ENCODE data around the gene CPA2. TPM values are rescaled to one million over a fixed set of nuclear protein-coding genes. Genes with fewer than 3 reads are reported as not detected.
A peak's percentile ranks its signal among the peaks of the same experiment; 100 is the strongest.

CPA2 gene
- total and polyA plus RNA-seq, 11 donors: 0.17 to 1.1 (median 0.79) TPM; not detected in 6

DNA sequence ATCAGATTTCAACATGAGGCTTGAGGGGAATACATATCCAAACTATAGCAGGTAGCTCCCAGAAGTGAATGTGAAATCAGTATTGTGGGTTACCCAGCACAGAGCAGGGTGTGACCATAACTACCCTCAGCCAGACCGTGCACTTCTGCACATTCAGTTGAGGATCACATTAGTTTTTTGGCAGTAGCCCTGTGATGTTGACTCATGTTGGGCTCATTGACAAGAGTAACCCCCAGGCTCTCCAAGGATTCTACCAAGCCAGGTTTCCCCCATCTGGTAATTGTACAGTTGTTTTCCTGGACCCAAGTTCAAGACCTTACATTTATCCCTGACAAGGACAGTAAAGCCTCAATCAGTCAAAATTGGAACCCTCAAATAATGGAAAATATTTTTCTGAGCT, 14.6 kb downstream of the CPA2 start:
- no peak for TF ChIP-seq POLR2A (IDR thresholded peaks at IDR 0.05)
- TF ChIP-seq, protein P1, sequence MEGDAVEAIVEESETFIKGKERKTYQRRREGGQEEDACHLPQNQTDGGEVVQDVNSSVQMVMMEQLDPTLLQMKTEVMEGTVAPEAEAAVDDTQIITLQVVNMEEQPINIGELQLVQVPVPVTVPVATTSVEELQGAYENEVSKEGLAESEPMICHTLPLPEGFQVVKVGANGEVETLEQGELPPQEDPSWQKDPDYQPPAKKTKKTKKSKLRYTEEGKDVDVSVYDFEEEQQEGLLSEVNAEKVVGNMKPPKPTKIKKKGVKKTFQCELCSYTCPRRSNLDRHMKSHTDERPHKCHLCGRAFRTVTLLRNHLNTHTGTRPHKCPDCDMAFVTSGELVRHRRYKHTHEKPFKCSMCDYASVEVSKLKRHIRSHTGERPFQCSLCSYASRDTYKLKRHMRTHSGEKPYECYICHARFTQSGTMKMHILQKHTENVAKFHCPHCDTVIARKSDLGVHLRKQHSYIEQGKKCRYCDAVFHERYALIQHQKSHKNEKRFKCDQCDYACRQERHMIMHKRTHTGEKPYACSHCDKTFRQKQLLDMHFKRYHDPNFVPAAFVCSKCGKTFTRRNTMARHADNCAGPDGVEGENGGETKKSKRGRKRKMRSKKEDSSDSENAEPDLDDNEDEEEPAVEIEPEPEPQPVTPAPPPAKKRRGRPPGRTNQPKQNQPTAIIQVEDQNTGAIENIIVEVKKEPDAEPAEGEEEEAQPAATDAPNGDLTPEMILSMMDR (IDR thresholded peaks at IDR 0.05): no peak
- no peaks in the 10 kb centered on the region for H3K36me3 ChIP-seq
- no peaks in the 10 kb centered on the region for H3K27me3 ChIP-seq
- ATAC-seq (peak in 2 of 4 donors; percentile 36 to 51), DNase-seq (no peak)
- no peak overlapping the region for H3K4me3 ChIP-seq
- no peaks in the 10 kb centered on the region for H3K9me3 ChIP-seq
- whole genome bisulfite sequencing, 4 donors: 67 to 87% (median 85%) methylated on average over 1 of the region's 1 CpG
- intact Hi-C loops (cut with DNase I): no loop called here
- H3K27ac ChIP-seq: no peak overlapping the region
- peaks cover 0 to 12% (median 0%) of the 10 kb centered on the region in 12 donors for H3K4me1 ChIP-seq

DNA sequence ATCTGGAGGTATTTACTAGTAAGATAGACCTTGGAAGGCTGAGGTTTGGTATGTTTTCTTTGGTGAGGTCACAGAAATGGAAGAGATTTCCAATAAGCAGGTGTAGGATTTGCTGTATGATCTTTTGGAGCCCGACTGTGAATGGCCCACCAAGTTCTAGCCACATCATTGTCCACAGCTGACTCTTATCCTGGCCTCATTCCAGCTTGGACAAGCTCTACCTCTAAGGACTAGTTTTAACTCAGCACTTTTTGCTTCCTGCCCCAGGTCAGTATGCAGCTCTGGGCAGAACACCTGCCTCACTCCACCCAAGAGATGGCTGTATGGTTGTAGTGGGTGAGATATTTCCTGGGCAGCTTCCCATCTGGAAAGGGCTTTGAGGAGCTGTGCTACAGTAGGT, 20.2 kb downstream of the CPA2 start:
- ATAC-seq (no peak), DNase-seq (no peak)
- H3K27ac ChIP-seq: no peak overlapping the region
- no peaks in the 10 kb centered on the region for H3K9me3 ChIP-seq
- H3K4me1 ChIP-seq: no peaks in the 10 kb centered on the region
- no peaks in the 10 kb centered on the region for H3K36me3 ChIP-seq
- WGBS, 4 donors: 67 to 94% (median 81%) methylated on average over 1 of the region's 1 CpG
- no peak overlapping the region for H3K4me3 ChIP-seq
- no peak for TF ChIP-seq POLR2A (IDR thresholded peaks at IDR 0.05)
- H3K27me3 ChIP-seq: no peaks in the 10 kb centered on the region
- intact Hi-C loops (cut with DNase I): no loop called here

DNA sequence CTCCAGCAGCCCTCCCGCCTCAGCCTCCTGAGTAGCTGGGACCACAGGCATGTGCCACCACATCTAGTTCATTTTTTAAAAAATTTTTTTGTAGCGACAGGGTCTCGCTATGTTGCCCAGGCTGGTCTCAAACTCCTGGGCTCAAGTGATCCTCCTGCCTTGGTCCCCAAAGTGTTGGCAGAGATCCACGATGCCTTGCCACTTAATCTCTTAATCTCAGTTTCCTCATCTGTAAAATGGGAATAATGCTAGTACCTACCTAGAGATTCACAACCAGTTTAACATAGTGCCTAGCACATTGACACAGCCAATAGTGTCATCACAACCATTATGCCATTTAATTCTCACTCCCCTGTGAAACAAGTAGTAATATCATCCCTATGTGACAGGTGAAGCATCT, 21.5 kb downstream of the CPA2 start:
- Histone ChIP-seq H3K27me3 (no peaks in the 10 kb centered on the region), H3K36me3 (no peaks in the 10 kb centered on the region), H3K27ac (no peak overlapping the region), H3K4me1 (peaks cover 0 to 7% (median 0%) of the 10 kb centered on the region in 12 donors), H3K9me3 (no peaks in the 10 kb centered on the region), H3K4me3 (no peak overlapping the region)
- TF ChIP-seq, protein P1 (IDR thresholded peaks at IDR 0.05): no peak
- no peak for TF ChIP-seq POLR2A (IDR thresholded peaks at IDR 0.05)
- no peak for DNase-seq
- WGBS, 4 donors: 81 to 94% (median 92%) methylated on average over 4 of the region's 4 CpGs
- intact Hi-C loops (cut with DNase I): no loop called here
- no peak for ATAC-seq

DNA sequence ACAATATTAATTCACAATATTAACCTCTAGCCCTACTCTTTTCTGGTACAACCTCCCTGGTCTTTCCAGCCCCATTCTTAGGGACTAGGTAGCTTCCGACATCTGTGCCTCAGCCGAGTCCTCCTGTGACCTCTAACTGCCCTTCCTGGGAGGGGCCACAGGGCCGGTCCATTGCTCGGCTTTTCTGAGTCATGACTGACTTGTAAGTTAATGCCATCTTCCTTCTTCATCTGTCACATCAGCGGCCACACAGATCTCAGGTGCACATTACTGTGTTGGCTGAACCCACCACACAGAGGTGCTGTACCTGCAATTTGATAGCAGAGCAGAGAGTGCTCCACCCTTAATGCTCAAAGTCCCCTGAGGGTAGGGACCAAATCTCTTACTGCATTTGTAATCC, 22.2 kb downstream of the CPA2 start:
- TF ChIP-seq, protein P1 (IDR thresholded peaks at IDR 0.05): no peak
- no peak for TF ChIP-seq POLR2A (IDR thresholded peaks at IDR 0.05)
- WGBS, 4 donors: 66 to 78% (median 68%) methylated on average over 5 of the region's 5 CpGs
- DNase-seq (no peak), ATAC-seq (no peak)
- peaks cover 0 to 8% (median 0%) of the 10 kb centered on the region in 12 donors for H3K4me1 ChIP-seq
- no peaks in the 10 kb centered on the region for H3K27me3 ChIP-seq
- H3K4me3 ChIP-seq: no peak overlapping the region
- intact Hi-C loops (cut with DNase I): no loop called here
- H3K27ac ChIP-seq: no peak overlapping the region
- H3K9me3 ChIP-seq: no peaks in the 10 kb centered on the region
- no peaks in the 10 kb centered on the region for H3K36me3 ChIP-seq

DNA sequence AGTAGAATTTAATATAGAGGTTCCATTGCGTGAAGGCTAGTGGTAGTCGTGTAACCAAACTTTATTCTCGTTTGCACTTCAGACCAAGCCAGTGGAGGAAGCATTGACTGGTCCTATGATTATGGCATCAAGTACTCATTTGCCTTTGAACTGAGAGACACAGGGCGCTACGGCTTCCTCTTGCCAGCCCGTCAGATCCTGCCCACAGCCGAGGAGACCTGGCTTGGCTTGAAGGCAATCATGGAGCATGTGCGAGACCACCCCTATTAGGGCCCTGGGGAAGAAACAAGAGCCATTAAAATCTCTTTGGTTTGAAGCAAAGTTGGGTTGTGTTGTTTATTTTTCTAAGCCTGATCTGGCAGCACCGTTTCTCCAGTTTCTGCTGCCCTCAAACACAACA, 22.8 kb downstream of the CPA2 start:
- ATAC-seq (no peak), DNase-seq (no peak)
- WGBS, 4 donors: 85 to 95% (median 93%) methylated on average over 9 of the region's 9 CpGs
- TF ChIP-seq POLR2A (IDR thresholded peaks at IDR 0.05): no peak
- TF ChIP-seq, protein P1 (IDR thresholded peaks at IDR 0.05): no peak
- H3K4me3 ChIP-seq: no peak overlapping the region
- peaks cover 0 to 8% (median 0%) of the 10 kb centered on the region in 12 donors for H3K4me1 ChIP-seq
- H3K27me3 ChIP-seq: no peaks in the 10 kb centered on the region
- no peak overlapping the region for H3K27ac ChIP-seq
- H3K36me3 ChIP-seq: no peaks in the 10 kb centered on the region
- no peaks in the 10 kb centered on the region for H3K9me3 ChIP-seq
- intact Hi-C loops (cut with DNase I): no loop called here
